A673 (cell line): Measurements from ENCODE around the gene LINGO1.

ENCODE experiments used
- CTCF ChIP-seq: fragments of 300-800, 200-600 bp; sonication (generic); conservative IDR thresholded peaks from 2 replicates; pipeline ENCODE4 v1.5.1; 2017; ENCODE audit warnings: low read depth, mild to moderate bottlenecking, antibody characterized with exemption, low read length, moderate library complexity, mixed read lengths
- EZH2 ChIP-seq: fragments of 200-600 bp; sonication (generic); IDR thresholded peaks from 2 replicates; pipeline ENCODE4 v1.6.1; 2017; ENCODE audit warnings: borderline replicate concordance, low read depth, mild to moderate bottlenecking, mixed read lengths, antibody characterized with exemption, low read length; ENCODE audit not compliant: poor library complexity, severe bottlenecking

- no peak for TF ChIP-seq EZH2
- no peak for TF ChIP-seq CTCF
These were observed 60.5 kb downstream of the LINGO1 start for GRCh38 chr15:77572186-77572585.
